Measurements from ENCODE around the gene RAMACL. TPM values are rescaled to one million over a fixed set of nuclear protein-coding genes. Genes with fewer than 3 reads are reported as not detected.
"Not testable (repeated sequence)": the region's sequence is repeated elsewhere in the genome, so short reads cannot be mapped to it uniquely, and the experiment has no call there.

Gene RAMACL
- total RNA-seq, 1 donor from 2014 or later, result 0.77 TPM

DNA sequence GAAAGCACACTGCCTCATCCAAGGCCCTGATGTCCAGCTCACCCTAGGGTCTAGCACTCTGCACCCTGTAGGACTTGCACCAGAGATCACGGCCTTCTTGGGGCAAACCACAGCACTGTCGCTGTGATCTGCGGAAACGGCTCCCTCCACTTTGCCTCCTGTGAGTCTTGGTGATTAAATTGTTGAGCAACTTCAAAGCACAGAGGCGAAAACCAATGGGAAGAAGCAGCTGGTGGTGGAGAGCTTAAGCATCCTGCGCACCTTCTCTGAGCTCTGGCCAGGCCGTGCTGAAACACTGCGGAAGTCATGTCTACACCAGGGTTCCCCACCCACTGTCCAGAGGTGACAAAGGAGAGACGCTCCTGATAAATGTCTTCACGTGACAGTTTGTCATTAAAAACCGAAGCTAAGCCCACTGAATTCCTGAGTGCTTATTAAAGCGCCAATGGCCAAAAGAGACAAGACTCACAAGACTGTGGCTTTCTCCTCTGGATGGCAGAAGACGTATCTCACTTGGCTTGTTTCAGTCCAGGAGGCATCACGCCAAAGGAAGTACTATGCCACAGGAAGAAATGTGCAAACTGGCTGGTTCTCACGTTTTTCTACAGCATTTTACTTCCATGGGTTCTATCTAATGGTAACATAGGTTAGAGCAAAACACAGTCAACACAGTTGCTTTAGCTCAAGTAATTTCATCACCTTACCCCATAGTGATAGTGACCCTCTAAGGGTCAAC, 3.1 kb downstream of the RAMACL start:
- Histone ChIP-seq H3K4me3 (no peak overlapping the region), H3K36me3 (no peaks in the 10 kb centered on the region), H3K4me1 (peaks cover 25% of the 10 kb centered on the region), H3K9me3 (replicated peaks) (no peaks in the 10 kb centered on the region), H3K27ac (replicated peaks) (no peak overlapping the region), H3K27me3 (ENCODE audit: low read depth) (no peaks in the 10 kb centered on the region)
- DNase-seq, result no peak
- no peak for TF ChIP-seq CTCF (IDR thresholded peaks at IDR 0.05; ENCODE audit: borderline replicate concordance)
- intact Hi-C loops (cut with micrococcal nuclease), result no loop called here

GRCh38 chr6:166582258-166582657, 4.2 kb downstream of the RAMACL start:
- intact Hi-C loops (cut with micrococcal nuclease), result no loop called here
- no peaks in the 10 kb centered on the region for H3K27me3 ChIP-seq (ENCODE audit: low read depth)
- no peak for DNase-seq

GRCh38 chr6:166581801-166582200, 4.7 kb downstream of the RAMACL start:
- H3K36me3 ChIP-seq; intact Hi-C loops (cut with micrococcal nuclease); H3K9me3 ChIP-seq (replicated peaks); H3K27ac ChIP-seq (replicated peaks); H3K27me3 ChIP-seq (ENCODE audit: low read depth); H3K4me3 ChIP-seq; DNase-seq: not testable (repeated sequence)
- peaks cover 19% of the 10 kb centered on the region for H3K4me1 ChIP-seq

More at GRCh38 chr6:166582258-166582657, 4.2 kb downstream of the RAMACL start:
- no peak for TF ChIP-seq CTCF (IDR thresholded peaks at IDR 0.05; ENCODE audit: borderline replicate concordance)
- H3K27ac ChIP-seq (replicated peaks), result no peak overlapping the region
- peaks cover 19% of the 10 kb centered on the region for H3K4me1 ChIP-seq
- peaks cover under 1% of the 10 kb centered on the region for H3K36me3 ChIP-seq
- no peak overlapping the region for H3K4me3 ChIP-seq
- H3K9me3 ChIP-seq (replicated peaks), result no peaks in the 10 kb centered on the region

GRCh38 chr6:166581091-166581511, 5.4 kb downstream of the RAMACL start:
- no peak for DNase-seq
- no peak overlapping the region for H3K4me3 ChIP-seq
- no peak for TF ChIP-seq CTCF (IDR thresholded peaks at IDR 0.05; ENCODE audit: borderline replicate concordance)
- intact Hi-C loops (cut with micrococcal nuclease), result no loop called here
- no peak overlapping the region for H3K27ac ChIP-seq (replicated peaks)
- H3K4me1 ChIP-seq, result peaks cover 19% of the 10 kb centered on the region
- peaks cover 7% of the 10 kb centered on the region for H3K9me3 ChIP-seq (replicated peaks)
- H3K36me3 ChIP-seq, result peaks cover 7% of the 10 kb centered on the region
- H3K27me3 ChIP-seq (ENCODE audit: low read depth), result no peaks in the 10 kb centered on the region

DNA sequence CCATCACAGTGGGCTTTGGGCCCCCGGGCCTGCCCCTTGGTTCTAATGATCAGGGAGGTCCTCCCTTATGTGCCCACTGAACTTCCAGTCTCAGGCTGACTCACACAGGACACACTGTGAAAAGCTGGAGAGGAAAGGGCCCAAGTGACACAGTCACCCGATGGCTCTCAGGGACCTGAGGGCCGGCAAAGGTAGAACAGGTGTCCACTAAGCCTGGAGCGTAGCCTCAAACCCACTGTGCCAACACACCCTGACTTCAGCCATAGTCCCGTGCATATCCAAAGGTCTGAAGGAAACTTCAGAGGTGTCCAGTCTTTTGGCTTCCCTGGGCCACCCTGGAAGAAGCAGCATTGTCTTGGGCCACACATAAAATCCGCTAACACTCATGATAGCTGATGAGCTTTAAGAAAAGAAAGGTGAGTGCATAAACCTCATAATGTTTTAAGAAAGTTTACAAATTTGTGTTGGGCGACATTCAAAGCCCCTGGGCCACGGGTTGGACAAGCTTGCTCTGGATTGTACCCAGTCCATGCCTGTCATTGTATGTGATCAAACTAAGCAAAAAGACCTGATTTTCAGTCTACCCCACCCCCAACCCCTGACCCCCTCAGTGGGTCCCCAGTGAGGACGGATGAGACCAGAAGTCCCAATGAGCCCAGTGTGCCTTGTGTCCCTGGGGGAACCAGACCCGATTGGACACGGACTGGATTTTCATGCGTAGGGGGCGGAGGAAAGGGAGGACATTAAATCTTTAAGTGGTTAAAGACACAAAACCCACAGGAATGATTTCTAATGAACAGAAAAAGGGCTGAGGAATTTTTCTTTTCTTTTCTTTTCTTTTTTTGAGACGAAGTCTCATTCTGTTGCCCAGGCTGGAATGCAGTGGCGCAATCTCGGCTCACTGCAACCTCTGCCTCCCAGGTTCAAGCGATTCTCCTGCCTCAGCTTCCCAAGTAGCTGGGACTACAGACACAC, 6.1 kb downstream of the RAMACL start:
- Histone ChIP-seq H3K4me3 (no peak overlapping the region), H3K9me3 (replicated peaks) (peaks cover 7% of the 10 kb centered on the region), H3K27ac (replicated peaks) (no peak overlapping the region), H3K36me3 (peaks cover 7% of the 10 kb centered on the region), H3K4me1 (peaks cover 26% of the 10 kb centered on the region), H3K27me3 (ENCODE audit: low read depth) (no peaks in the 10 kb centered on the region)
- no peak for DNase-seq
- no peak for TF ChIP-seq CTCF (IDR thresholded peaks at IDR 0.05; ENCODE audit: borderline replicate concordance)
- intact Hi-C loops (cut with micrococcal nuclease), result no loop called here
